ENCODE results near the gene TRIO.
"Not testable (repeated sequence)": the region's sequence is repeated elsewhere in the genome, so short reads cannot be mapped to it uniquely, and the experiment has no call there.

The TRIO gene

DNA sequence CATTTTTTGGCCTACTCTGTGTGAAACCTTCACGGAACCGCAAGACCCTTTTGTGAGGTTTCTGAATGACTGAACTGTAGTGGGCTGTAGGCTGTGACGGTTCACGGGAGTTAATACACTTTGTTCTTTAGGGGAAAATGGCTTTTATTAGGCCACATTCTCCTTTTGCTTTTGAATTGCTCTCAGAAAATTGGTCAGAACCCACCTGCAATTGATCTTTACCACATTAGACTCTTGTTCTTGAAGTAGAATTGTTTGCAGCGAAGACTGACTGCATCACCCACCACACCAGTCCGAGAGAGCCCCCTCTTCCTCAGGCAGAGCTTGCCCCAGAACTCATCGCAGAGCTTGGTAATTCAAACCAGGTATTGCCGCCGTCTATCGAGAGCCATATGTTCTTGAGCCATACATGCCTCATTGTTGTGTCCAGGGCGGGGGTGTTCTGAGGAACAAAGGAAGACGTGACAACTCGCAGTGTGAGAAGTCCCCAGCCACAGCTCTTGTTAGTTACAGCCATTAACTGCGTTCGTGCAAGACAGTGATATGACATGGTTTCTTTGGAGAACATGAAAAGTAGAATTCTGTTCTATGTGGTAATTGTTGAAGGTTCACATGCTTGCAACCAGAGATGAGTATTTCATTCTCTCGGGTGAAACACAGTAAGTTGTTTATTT is 272.0 kb downstream of the TRIO start:
- no peak for DNase-seq (ENCODE audit: low spot score)

DNA sequence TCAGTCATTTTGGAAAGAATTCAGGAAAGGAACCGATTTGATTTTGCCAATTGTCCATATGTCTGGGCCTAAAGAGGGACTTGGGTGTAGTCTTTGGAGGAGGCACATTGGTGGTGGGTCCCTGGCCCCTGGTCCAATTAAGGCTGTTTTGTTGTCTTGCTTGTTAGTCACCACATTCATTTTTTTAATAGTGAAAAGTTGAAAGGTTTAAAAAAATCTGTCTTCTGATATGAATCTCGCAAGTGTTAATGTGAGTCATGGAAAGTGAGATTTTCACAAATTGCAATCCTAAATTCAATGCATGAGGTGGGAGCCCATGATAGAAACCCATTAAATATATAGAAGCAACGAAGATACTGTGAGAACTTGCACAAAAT is 272.5 kb downstream of the TRIO start:
- DNase-seq (ENCODE audit: low spot score) = no peak

DNA sequence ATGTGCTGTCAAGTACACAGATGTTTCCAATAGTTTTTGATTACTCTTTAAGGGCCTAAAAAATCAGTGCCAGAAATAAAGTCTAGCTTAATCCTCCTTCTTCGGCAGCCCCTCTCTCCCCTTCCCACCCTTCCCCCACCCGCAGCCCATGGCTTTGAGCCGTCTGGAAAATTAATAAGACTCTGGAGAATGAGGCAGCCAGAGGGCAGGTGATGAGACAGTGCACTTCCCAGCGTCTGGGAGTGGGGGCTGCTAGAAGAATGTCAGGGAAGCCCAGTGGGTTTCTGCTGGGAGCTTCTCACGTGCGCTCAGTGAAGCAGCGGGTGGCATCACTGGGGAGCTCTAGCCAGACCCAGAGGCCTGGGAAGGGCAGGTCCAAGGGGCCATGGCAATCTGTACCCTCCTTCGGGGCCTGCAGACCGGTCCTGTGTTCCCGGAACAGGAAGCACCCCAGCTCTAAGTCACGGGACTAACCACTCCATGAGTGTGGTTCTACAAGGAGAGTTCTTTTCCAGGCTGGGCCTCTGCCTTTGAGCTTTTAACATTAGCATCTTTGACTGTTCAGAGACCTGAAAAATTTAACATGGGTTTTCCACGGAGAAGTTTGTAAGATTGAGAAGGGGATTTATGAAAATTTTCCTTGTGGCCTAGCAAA is 273.6 kb downstream of the TRIO start:
- DNase-seq (ENCODE audit: low spot score) = no peak

- no peak for DNase-seq (ENCODE audit: low spot score)
These were observed 274.2 kb downstream of the TRIO start for GRCh38 chr5:14417276-14417730.

DNA sequence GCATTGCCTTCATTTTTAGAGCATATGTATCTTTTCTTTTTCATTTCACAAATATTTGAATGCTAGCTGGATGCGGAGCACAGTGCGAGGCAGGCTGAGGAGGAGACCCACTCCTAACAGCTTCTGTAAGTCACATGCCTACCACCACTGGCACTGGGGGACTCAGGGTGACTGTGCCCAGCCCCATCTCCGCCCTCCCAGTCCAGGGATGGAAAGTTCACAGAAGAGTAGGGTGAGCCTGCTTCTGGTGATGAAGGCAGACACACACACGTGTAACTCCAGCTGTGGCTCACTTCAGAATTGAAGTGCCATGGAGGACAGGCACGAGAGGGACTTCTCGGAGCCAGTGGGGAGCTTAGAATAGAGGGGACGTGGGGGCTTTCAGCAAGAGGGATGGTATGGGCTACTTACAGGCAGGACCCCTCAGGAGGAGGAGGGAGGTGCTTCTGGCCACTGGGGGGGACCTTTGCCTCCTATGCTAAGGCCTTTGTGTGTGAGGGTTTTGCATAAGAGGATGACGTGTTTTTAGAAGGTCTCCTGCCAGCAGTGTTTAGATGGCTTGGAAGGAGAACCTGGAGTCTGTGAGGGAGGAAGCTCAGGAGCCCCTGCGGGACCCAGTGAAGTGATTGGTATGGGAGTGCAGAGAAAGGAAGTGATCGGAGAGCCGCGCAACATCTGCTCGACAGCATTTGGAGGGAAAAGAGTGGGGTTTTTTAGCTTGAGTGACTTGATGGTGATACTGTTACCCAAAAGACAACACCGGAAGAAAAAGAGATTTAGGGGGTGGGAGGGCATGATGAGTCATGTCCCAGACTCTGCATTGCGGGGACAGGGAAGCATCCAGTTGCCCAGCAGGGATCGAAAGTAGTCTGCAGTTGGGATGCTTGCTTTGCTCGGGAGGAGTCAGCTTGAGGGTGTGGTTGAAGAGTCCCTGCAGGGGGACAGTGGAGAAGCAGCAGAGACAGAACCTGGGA is 274.9 kb downstream of the TRIO start:
- DNase-seq (ENCODE audit: low spot score) = no peak

GRCh38 chr5:14419686-14420085 is 276.5 kb downstream of the TRIO start:
- DNase-seq (ENCODE audit: low spot score) = no peak

DNA sequence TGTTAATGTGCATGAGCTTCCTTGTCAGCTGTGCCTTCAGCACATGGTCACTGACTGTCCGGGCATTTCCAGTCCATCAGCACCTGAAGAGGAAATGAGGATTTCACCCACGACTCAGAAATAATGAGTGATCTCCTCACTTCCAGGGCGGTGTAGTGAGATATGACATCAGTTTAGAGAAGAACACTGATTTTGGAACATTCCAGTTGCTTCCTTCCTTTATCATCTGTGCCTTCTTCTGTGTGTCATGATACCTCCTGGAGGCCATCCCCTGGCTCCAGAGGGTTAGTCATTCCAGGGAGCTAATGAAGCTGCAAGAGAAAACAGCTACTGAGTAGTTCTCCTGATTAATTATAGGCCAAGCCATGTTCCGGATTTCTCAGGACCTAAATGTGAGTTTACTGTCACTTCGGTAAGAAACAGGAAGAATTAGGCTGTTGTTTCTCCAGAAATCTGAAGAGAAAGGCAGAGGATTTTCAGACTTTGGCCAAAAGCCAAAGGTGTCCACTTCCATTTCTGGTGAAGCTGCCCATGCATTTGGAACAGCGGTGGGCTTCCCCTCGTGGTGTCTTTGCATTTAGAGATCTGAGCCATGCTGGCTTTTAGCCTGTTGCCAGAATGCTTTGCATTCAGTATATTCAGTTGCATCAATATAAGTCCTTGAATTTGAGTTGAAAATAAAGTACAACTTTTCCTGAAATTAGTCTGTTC is 277.1 kb downstream of the TRIO start:
- no peak for DNase-seq (ENCODE audit: low spot score)

- no peak for DNase-seq (ENCODE audit: low spot score)
These were observed 278.7 kb downstream of the TRIO start for GRCh38 chr5:14421851-14422250.

DNA sequence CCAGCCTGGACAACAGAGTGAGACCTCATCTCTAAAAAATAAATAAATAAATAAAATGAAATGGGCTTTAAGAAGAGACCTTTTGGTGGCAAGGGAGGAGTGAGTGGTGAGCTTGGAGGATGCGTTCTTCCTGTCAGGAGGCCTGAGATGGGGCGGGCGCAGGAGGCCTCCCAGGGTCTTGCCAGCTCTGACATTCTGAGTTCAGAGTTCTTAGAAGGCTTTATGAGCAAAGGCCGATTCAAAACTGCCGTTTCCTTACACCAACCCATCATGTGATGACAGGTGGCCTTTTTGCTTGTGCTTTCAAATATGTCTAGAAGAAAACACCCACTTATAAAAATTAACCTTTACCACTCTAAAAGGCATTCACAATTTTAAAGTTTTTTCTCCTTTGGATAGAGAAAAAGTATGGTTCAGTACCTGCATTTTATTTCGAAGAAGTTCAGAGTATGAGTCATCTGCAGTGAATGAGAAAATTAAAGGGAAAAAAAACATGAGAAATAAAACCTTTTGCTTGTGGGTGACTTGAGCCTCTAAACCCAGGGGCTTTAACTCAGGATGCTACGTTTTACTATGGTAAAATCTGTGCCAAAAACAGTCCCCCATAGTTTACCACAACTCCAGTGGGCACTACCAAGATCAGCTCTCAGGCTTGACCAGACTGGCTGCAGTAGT is 281.0 kb downstream of the TRIO start:
- no peak for DNase-seq (ENCODE audit: low spot score)

- DNase-seq (ENCODE audit: low spot score) = no peak
These were observed 282.4 kb downstream of the TRIO start for GRCh38 chr5:14425559-14425958.

- no peak for DNase-seq (ENCODE audit: low spot score)
These were observed 283.4 kb downstream of the TRIO start for GRCh38 chr5:14426521-14426920.

DNA sequence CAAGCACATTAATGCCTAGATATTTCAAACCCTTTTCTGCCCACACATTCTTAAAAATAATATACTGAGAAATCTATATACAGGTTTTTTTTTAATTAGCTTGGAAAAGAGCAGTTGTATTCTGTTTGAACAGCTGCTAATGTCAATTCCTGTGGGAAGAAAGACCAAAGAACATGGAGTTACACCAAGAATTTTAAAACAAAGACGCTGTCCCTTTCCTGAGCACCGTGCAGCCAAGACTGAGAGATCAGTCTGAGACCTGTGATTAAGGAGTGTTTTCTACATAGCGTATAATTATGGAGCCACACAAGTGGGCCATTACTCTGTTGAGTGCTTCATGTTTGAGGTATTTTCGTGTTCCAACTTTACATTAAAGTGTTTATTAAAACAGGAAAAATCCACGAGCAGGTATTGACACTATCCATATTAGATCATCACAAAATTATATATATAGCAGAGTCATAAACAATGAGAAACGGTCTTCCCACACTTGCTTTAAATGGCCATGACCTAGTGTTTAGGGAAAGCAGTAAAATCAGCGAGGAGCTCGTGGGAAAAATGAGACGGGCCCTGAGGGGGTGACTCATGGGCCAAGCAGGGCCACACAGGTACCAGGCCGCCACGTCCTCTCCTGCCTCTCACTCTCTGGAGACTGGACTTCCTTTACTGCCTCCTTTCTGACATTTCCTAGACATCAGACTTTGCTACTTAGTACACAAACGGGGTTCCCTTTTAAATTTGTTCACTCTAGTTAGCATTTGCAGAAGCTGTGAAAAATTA is 285.4 kb downstream of the TRIO start:
- no peak for DNase-seq (ENCODE audit: low spot score)

- DNase-seq (ENCODE audit: low spot score) = no peak
These were observed 286.2 kb downstream of the TRIO start for GRCh38 chr5:14429101-14430050.

DNA sequence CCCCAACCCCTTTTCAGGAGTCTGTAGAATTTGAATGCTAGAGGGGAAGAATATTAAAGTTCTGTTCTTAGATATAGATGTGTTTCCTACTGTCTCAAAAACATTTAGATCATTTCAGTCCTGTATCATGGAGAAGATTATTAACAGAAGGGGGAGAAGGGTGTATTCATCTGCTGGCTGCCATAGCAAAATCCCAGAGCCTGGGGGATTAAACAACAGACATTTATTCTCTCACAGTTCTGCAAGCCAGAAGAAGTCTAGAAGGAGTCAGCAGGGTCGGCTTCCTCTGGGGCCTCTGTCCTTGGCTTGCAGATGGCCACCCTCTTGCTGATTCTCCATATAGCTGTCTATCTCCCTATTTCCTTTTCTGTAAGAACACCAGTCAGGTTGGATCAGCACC is 288.4 kb downstream of the TRIO start:
- DNase-seq (ENCODE audit: low spot score) = no peak

DNA sequence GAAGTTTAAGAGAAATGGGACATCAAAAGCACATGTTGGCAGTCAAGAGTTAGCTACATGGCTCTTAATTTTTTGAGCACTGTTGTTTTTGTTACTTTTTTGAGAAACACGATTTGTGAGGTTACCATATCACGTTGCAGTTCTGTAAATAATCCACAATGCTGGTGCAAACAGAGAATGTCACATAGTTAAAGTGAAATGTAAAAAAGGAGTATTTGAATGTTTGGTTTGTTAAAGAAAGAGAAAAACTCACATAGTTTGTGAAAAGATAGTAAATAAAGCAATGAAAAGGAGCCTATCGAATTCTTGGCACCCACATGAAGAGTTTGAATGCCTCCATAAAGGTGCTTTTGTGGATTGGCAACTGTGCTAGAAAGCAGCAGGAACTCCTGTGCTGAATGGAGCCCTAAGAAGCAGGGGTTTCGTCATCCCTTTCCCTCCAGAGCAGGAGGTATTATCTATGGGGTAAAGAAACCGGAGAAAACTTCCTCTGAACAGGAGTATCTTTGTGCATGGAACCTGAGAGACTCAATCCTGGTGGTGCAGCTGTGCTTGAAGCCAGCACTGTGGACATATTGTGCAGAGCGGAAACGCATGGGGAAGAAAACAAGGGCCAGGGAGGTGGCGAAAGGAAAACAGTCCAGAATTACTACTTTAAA is 289.9 kb downstream of the TRIO start:
- no peak for DNase-seq (ENCODE audit: low spot score)

DNA sequence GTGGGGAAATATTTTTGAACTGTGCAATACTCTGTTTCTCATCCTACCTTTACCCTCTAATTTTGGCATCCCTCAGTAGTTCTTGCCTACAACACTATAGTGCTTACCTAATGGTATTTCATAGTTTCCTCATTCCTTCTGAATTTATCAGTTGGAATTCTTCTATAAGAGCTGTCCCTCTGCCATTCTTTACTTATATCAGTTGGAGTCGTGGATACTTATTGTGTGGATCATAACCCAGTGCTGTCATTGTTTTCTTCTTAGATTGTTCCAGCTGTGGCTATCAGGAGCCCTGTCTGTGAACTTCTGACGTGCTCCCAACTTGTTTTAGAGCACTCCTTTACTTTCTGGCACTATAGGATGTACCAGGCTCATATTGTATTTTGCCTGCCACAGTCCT is 292.3 kb downstream of the TRIO start:
- DNase-seq (ENCODE audit: low spot score) = no peak

DNA sequence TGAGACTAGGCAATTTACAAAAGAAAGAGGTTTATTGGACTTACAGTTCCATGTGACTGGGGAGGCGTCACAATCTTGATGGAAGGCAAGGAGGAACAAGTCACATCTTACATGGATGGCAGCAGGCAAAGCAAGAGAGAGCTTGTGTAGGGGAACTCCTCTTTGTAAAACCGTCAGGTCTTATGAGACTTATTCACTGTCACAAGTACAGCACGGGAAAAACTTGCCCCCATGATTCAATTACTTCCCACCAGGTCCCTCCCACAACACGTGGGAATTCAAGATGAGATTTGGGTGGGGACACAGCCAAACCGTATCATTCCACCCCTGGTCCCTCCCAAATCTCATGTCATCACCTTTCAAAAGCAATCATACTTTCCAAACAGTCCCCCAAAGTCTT is 293.0 kb downstream of the TRIO start:
- not testable (repeated sequence) for DNase-seq (ENCODE audit: low spot score)

- no peak for DNase-seq (ENCODE audit: low spot score)
These were observed 293.8 kb downstream of the TRIO start for GRCh38 chr5:14436801-14437542.

Measured in LoVo (cell line).